H1 (cell line): Measurements from ENCODE around the gene PDCD10. TPM values are rescaled to one million over a fixed set of nuclear protein-coding genes. Genes with fewer than 3 reads are reported as not detected.

Experiments
- CTCF ChIA-PET: fragments of 300-600 bp; sonication (Branson Sonifier 250); formaldehyde crosslinking; loops from one replicate; lab custom pipeline; 2021; ENCODE audit not compliant: partially characterized antibody; lab: Charles Lee
- POLR2A ChIA-PET: fragments of 300-600 bp; sonication (Branson Sonifier 250); formaldehyde crosslinking; loops from one replicate; lab custom pipeline; 2021; ENCODE audit warnings: inconsistent platforms; ENCODE audit not compliant: partially characterized antibody; lab: Charles Lee
- DNase-seq, 2 experiments: peaks; one replicate each; pipeline versions ENCODE4 v3.0.0 to v3.0.0-alpha.2; 2010 to 2022; ENCODE audit warnings: low spot score in 2 of 2, low read depth in 1 of 2, mixed read lengths in 1 of 2
- FAIRE-seq: peaks from 2 replicates; lab custom pipeline; 2011; peaks lifted over from hg19 to GRCh38; lab: Jason Lieb, UNC
- H2AFZ ChIP-seq: 2 replicates; pipeline ENCODE4 v1.8.1; 2012; ENCODE audit warnings: low read length, inconsistent platforms
- H2AK5ac ChIP-seq: 2 replicates; pipeline ENCODE4 v1.6.1; 2013; ENCODE audit warnings: low read depth, low read length
- H2BK120ac ChIP-seq: replicated peaks from 2 replicates; pipeline ENCODE3; 2013; ENCODE audit warnings: low read depth, low read length, inconsistent platforms
- H2BK12ac ChIP-seq: 2 replicates; pipeline ENCODE4 v1.6.1; 2013; ENCODE audit warnings: low read depth, low read length
- H2BK15ac ChIP-seq: 2 replicates; pipeline ENCODE4 v1.6.1; 2013; ENCODE audit warnings: low read length
- H2BK20ac ChIP-seq: 2 replicates; pipeline ENCODE4 v1.6.1; 2013; ENCODE audit warnings: low read length
- H2BK5ac ChIP-seq: 2 replicates; pipeline ENCODE4 v1.6.1; 2013; ENCODE audit warnings: low read depth, low read length
- H3K14ac ChIP-seq: 2 replicates; pipeline ENCODE4 v1.6.1; 2013; ENCODE audit warnings: inconsistent platforms; ENCODE audit not compliant: insufficient read length
- H3K18ac ChIP-seq: 2 replicates; pipeline ENCODE4 v1.6.1; 2013; ENCODE audit warnings: low read length; ENCODE audit errors: extremely low read depth
- H3K23ac ChIP-seq: 2 replicates; pipeline ENCODE4 v1.6.1; 2013; ENCODE audit warnings: inconsistent platforms; ENCODE audit not compliant: insufficient read length
- H3K23me2 ChIP-seq: 2 replicates; pipeline ENCODE4 v1.6.1; 2013; ENCODE audit warnings: low read depth, low read length
- H3K27ac ChIP-seq: 2 replicates; pipeline ENCODE4 v1.6.1; 2011; ENCODE audit warnings: low read depth, low read length, inconsistent platforms
- H3K27me3 ChIP-seq, 4 experiments: replicated peaks in 1 of 4; 1 replicate in 1 of 4; 2 replicates in 3 of 4; pipeline versions ENCODE4 v1.6.1 to v1.8.1; 2011 to 2013; ENCODE audit warnings: low read length in 3 of 4, mild to moderate bottlenecking in 3 of 4, inconsistent platforms in 2 of 4, mixed read lengths in 2 of 4, moderate library complexity in 1 of 4; ENCODE audit not compliant: control insufficient read depth in 3 of 4, insufficient read depth in 3 of 4; ENCODE audit errors: extremely low read depth in 1 of 4
- H3K36me3 ChIP-seq, 4 experiments: 2 replicates each; pipeline versions ENCODE4 v1.6.1 to v1.8.1; 2011 to 2013; ENCODE audit warnings: mild to moderate bottlenecking in 4 of 4, low read length in 3 of 4, moderate library complexity in 2 of 4, control low read depth in 1 of 4, inconsistent platforms in 1 of 4; ENCODE audit not compliant: insufficient read depth in 4 of 4, control insufficient read depth in 2 of 4
- H3K4ac ChIP-seq: replicated peaks from 2 replicates; pipeline ENCODE3; 2013; ENCODE audit warnings: low read length, low read depth, mixed read lengths, inconsistent platforms; ENCODE audit not compliant: insufficient read length
- H3K4me1 ChIP-seq, 4 experiments: replicated peaks in 1 of 4; 1 replicate in 1 of 4; 2 replicates in 3 of 4; pipeline versions ENCODE4 v1.6.1 to v1.8.1; 2011 to 2013; ENCODE audit warnings: low read length in 3 of 4, inconsistent platforms in 2 of 4, mixed read lengths in 1 of 4; ENCODE audit not compliant: insufficient read depth in 4 of 4, control insufficient read depth in 3 of 4
- H3K4me2 ChIP-seq, 2 experiments: 2 replicates each; pipeline versions ENCODE4 v1.6.1 to v1.8.1; 2011 to 2013; ENCODE audit warnings: low read depth in 2 of 2, low read length in 2 of 2, control low read depth in 1 of 2, inconsistent platforms in 1 of 2, mild to moderate bottlenecking in 1 of 2; ENCODE audit not compliant: insufficient read depth in 1 of 2
- H3K4me3 ChIP-seq, 4 experiments: fragments of 200-600, 300-600 bp in 1 of 4; sonication (generic), shearing (Covaris generic), sonication (Bioruptor Twin) in 1 of 4; 2 replicates each; pipeline versions ENCODE4 v1.5.1 to v1.8.1; 2011 to 2016; ENCODE audit warnings: low read length in 4 of 4, low read depth in 3 of 4, control low read depth in 2 of 4, inconsistent platforms in 2 of 4, mild to moderate bottlenecking in 2 of 4, mixed read lengths in 1 of 4, moderate library complexity in 1 of 4; ENCODE audit not compliant: insufficient read depth in 2 of 4; ENCODE audit errors: extremely low read depth in 1 of 4
- H3K56ac ChIP-seq: replicated peaks from 2 replicates; pipeline ENCODE3; 2013; ENCODE audit warnings: low read depth, mild to moderate bottlenecking, mixed read lengths, low read length, inconsistent platforms; ENCODE audit not compliant: insufficient read length
- H3K79me1 ChIP-seq: 2 replicates; pipeline ENCODE4 v1.6.1; 2013; ENCODE audit warnings: low read depth, low read length, control low read depth
- H3K79me2 ChIP-seq, 2 experiments: 2 replicates each; pipeline versions ENCODE4 v1.6.1 to v1.8.1; 2012 to 2013; ENCODE audit warnings: low read length in 2 of 2, mild to moderate bottlenecking in 2 of 2, inconsistent platforms in 1 of 2; ENCODE audit not compliant: insufficient read depth in 2 of 2, control insufficient read depth in 1 of 2
- H3K9ac ChIP-seq, 4 experiments: replicated peaks in 1 of 4; 1 replicate in 1 of 4; 2 replicates in 3 of 4; pipeline versions ENCODE4 v1.6.1 to v1.8.1; 2011 to 2013; ENCODE audit warnings: low read depth in 3 of 4, low read length in 3 of 4, control low read depth in 2 of 4, mild to moderate bottlenecking in 2 of 4, moderate library complexity in 2 of 4, inconsistent platforms in 1 of 4; ENCODE audit errors: extremely low read depth in 1 of 4
- H3K9me3 ChIP-seq, 2 experiments: 2 replicates each; pipeline versions ENCODE4 v1.6.1 to v1.8.1; 2012 to 2013; ENCODE audit warnings: mild to moderate bottlenecking in 2 of 2, moderate library complexity in 2 of 2, control low read depth in 1 of 2, inconsistent platforms in 1 of 2, low read depth in 1 of 2, low read length in 1 of 2, mixed read lengths in 1 of 2; ENCODE audit not compliant: insufficient read depth in 2 of 2
- H4K20me1 ChIP-seq, 2 experiments: replicated peaks in 1 of 2; 2 replicates each; pipeline versions ENCODE3 to v1.8.1; 2011 to 2013; ENCODE audit warnings: inconsistent platforms in 2 of 2, low read length in 2 of 2, mild to moderate bottlenecking in 1 of 2; ENCODE audit not compliant: insufficient read depth in 2 of 2, control insufficient read depth in 1 of 2
- H4K5ac ChIP-seq: 2 replicates; pipeline ENCODE4 v1.6.1; 2013; ENCODE audit warnings: low read length, low read depth, mixed read lengths, inconsistent platforms; ENCODE audit not compliant: insufficient read length
- H4K8ac ChIP-seq: 2 replicates; pipeline ENCODE4 v1.8.0; 2013; ENCODE audit warnings: mild to moderate bottlenecking, moderate library complexity, low read length, inconsistent platforms; ENCODE audit not compliant: insufficient read depth; ENCODE audit errors: extremely low read depth
- H4K91ac ChIP-seq: replicated peaks from 2 replicates; pipeline ENCODE3; 2013; ENCODE audit warnings: low read length, mixed read lengths, inconsistent platforms; ENCODE audit not compliant: insufficient read length
- ASH2L ChIP-seq: fragments of 200-600, 300-600 bp; sonication (generic); IDR thresholded peaks from one replicate; pipeline ENCODE4 v1.7.1; 2017; ENCODE audit warnings: low read length
- CTBP2 ChIP-seq: IDR thresholded peaks from 2 replicates; pipeline ENCODE4 v1.7.0; 2011; ENCODE audit warnings: borderline replicate concordance, mild to moderate bottlenecking, moderate library complexity, mixed read lengths, low read length; ENCODE audit not compliant: insufficient read depth, insufficient read length
- EZH2 ChIP-seq: fragments of 200-600 bp; sonication (generic); IDR thresholded peaks from 2 replicates; pipeline ENCODE4 v1.7.1; 2012; ENCODE audit warnings: low read depth, mild to moderate bottlenecking, moderate library complexity, low read length, inconsistent platforms; ENCODE audit not compliant: severe bottlenecking
- GABPA ChIP-seq: IDR thresholded peaks from 2 replicates; pipeline ENCODE4 v1.6.1; 2011; ENCODE audit warnings: mild to moderate bottlenecking, low read length, moderate library complexity, borderline replicate concordance; ENCODE audit not compliant: insufficient read depth
- MAFK ChIP-seq: IDR thresholded peaks from 2 replicates; pipeline ENCODE4 v1.6.1; 2012; ENCODE audit warnings: low read depth, mild to moderate bottlenecking, improper control_type of control experiment, low read length
- PHF8 ChIP-seq: fragments of 200-600 bp; sonication (generic); conservative IDR thresholded peaks from 2 replicates; pipeline ENCODE4 v1.7.1; 2012; ENCODE audit warnings: low read depth, mild to moderate bottlenecking, inconsistent platforms, low read length, moderate library complexity
- POLR2A ChIP-seq, 2 experiments: IDR thresholded peaks; 1 replicate in 1 of 2; 2 replicates in 1 of 2; pipeline ENCODE4 v1.6.1; 2011; ENCODE audit warnings: low read depth in 2 of 2, low read length in 2 of 2, mild to moderate bottlenecking in 2 of 2; ENCODE audit errors: control extremely low read depth in 1 of 2
- SIRT6 ChIP-seq: IDR thresholded peaks from one replicate; pipeline ENCODE4 v1.7.1; 2012; ENCODE audit warnings: low read length, inconsistent platforms
- SIX5 ChIP-seq: IDR thresholded peaks from 2 replicates; pipeline ENCODE4 v1.6.1; 2011; ENCODE audit warnings: mild to moderate bottlenecking, low read depth, low read length
- TBP ChIP-seq: IDR thresholded peaks from 2 replicates; pipeline ENCODE4 v1.6.1; 2011; ENCODE audit warnings: low read depth, low read length, improper control_type of control experiment
- WGBS, 2 experiments: shearing (Covaris generic) in 1 of 2; methylation state at CpG; one replicate each; pipeline versions ENCODE4 v1.1.6 to v1.1.7; 2013 to 2015; ENCODE audit warnings: low lambda C conversion rate in 2 of 2, mixed read lengths in 2 of 2, inconsistent platforms in 1 of 2, low coverage in 1 of 2, missing lambda C conversion rate in 1 of 2; ENCODE audit not compliant: insufficient replicate concordance in 2 of 2, insufficient coverage in 1 of 2, insufficient read length in 1 of 2; ENCODE audit errors: extremely low coverage in 1 of 2, missing lambda C conversion rate in 1 of 2; 5-methylcytosine and 5-hydroxymethylcytosine counted together
- polyA plus RNA-seq, 7 experiments: library from polyadenylated mRNA; depleted of rRNA in 3 of 7; stranded (reverse) in 5 of 7; unstranded in 2 of 7; fragments of >200 nt in 5 of 7; fragments of 200-250 nt in 2 of 7; gene quantifications; 1 replicate in 5 of 7; 2 replicates in 1 of 7; 4 replicates in 1 of 7; pipeline versions ENCODE4 v1.2.1 to v1.2.3, GENCODE V29; 2011 to 2013; ENCODE audit warnings: missing spikeins in 2 of 7, mixed read lengths in 2 of 7
- total RNA-seq: library from RNA; stranded (reverse); fragmentation: NEBNext Ultra II Directional; extraction: Animal tissue kit (Norgen Biotek cat#: 25700); gene quantifications from 2 replicates; pipeline ENCODE4 v1.2.1, GENCODE V29; 2021

The PDCD10 gene
- total and polyA plus RNA-seq, 2 of the 8 experiments (the other 6 are each of a cell fraction or from before 2014, with no cell fraction given) = 52.0 to 76.6 TPM

DNA sequence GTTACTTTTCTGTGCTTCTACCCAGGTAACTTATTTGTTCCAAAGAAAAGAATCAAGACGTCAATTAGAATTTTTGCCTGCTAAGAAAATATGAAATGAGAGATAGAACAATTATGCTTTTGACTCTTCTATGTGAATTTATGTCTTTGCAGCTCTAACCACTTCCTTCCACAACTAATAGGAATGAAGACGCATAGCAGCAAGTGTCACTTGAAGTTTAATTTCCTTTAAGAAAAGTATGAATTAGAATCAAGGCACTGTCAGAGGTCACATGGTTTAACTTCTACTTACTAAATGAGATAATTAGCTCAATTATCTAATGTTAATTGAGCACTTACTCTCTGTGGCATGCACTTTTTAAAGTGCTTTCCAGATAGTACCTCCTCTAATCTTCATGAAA is 84.2 kb downstream of the PDCD10 start:
- Histone ChIP-seq H3K18ac (no peak overlapping the region), H2BK12ac (no peak overlapping the region), H3K79me1 (no peaks in the 10 kb centered on the region; the same call in 1 of the 2 replicates), H3K9me3 (peaks cover 0 to 4% of the 10 kb centered on the region in 2 experiments; a peak in 1 of 4 replicates), H3K36me3 (no peaks in the 10 kb centered on the region), H3K56ac (no peak overlapping the region), H2BK20ac (no peak overlapping the region), H4K91ac (no peak overlapping the region), H2BK5ac (no peak overlapping the region), H3K4me1 (peaks cover 3 to 11% (median 7%) of the 10 kb centered on the region in 4 experiments; a peak in 5 of 7 replicates), H3K79me2 (no peaks in the 10 kb centered on the region), H3K14ac (no peak overlapping the region), H3K9ac (no peak overlapping the region), H3K4me2 (no peak overlapping the region), H4K8ac (no peak overlapping the region), H3K23ac (no peak overlapping the region), H3K4ac (no peak overlapping the region), H2BK120ac (no peak overlapping the region), H2AFZ (no peak overlapping the region), H2BK15ac (no peak overlapping the region), H2AK5ac (no peak overlapping the region), H4K5ac (no peak overlapping the region), H3K23me2 (no peaks in the 10 kb centered on the region), H4K20me1 (no peaks in the 10 kb centered on the region), H3K27ac (no peak overlapping the region), H3K27me3 (no peaks in the 10 kb centered on the region), H3K4me3 (no peak overlapping the region)
- TF ChIP-seq ASH2L = no peak
- no peak for TF ChIP-seq GABPA
- TF ChIP-seq MAFK = no peak
- no peak for TF ChIP-seq SIRT6
- no peak for TF ChIP-seq EZH2
- no peak for TF ChIP-seq POLR2A (IDR thresholded peaks at IDR 0.05; ENCODE audit: control extremely low read depth in 1 of 2, low read depth in 2 of 2, low read length in 2 of 2)
- TF ChIP-seq PHF8 = no peak
- no peak for TF ChIP-seq TBP
- TF ChIP-seq SIX5 = no peak
- no peak for TF ChIP-seq CTBP2
- FAIRE-seq (no peak), DNase-seq (no peak)
- CTCF ChIA-PET = interaction anchor here (1.3 to 1.4 kb wide), 2 partner anchors 34 to 158 kb away, joined by 3 to 4 read pairs; no protein-coding TSS in a partner anchor
- POLR2A ChIA-PET = interaction anchor here (1.2 kb wide), 2 partner anchors 10 to 18 kb away, joined by 3 read pairs; no protein-coding TSS in a partner anchor
- 84% methylated on average over 2 of the region's 2 CpGs; no CpG with 5 or more reads in 1 of the 2 experiments for WGBS, 2 experiments
